ENCODE data around the gene ARHGAP26.

Gene ARHGAP26

GRCh38 chr5:143271431-143271830 lies 501.3 kb downstream of the ARHGAP26 start:
- no peak for DNase-seq

GRCh38 chr5:143274952-143275351 lies 504.8 kb downstream of the ARHGAP26 start:
- no peak for DNase-seq

GRCh38 chr5:143275512-143276363 lies 505.6 kb downstream of the ARHGAP26 start:
- no peak for DNase-seq

- no peak for DNase-seq
These were observed 507.4 kb downstream of the ARHGAP26 start for GRCh38 chr5:143277536-143277935.
